Measurements from ENCODE around the gene JAK3.

DNA sequence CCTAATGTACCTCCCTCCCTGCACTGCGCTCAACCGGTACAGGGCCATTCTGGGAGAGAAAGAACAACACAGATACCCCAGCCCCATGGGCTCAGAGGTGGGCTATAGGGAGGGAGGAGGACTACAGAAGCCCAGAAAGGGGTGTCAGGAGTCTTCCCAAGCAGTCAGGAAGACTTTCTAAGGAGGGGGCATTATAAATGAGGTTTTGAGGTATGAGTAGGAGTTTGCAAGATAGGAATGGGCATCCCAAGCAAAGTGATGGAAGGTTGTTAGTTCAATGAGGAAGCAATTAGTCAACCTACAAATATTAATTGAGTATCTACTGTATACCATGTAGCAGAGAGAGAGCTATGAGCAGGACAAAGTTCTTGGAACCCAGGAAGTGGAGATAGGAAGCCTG is 59.1 kb downstream of the JAK3 start:
- TF ChIP-seq CHD2 (IDR thresholded peaks at IDR 0.05; ENCODE audit: low read length, partially characterized antibody) (no peak), POLR2AphosphoS5 (IDR thresholded peaks at IDR 0.05; ENCODE audit: low read depth, low read length) (no peak)
- TF ChIP-seq, protein P1, sequence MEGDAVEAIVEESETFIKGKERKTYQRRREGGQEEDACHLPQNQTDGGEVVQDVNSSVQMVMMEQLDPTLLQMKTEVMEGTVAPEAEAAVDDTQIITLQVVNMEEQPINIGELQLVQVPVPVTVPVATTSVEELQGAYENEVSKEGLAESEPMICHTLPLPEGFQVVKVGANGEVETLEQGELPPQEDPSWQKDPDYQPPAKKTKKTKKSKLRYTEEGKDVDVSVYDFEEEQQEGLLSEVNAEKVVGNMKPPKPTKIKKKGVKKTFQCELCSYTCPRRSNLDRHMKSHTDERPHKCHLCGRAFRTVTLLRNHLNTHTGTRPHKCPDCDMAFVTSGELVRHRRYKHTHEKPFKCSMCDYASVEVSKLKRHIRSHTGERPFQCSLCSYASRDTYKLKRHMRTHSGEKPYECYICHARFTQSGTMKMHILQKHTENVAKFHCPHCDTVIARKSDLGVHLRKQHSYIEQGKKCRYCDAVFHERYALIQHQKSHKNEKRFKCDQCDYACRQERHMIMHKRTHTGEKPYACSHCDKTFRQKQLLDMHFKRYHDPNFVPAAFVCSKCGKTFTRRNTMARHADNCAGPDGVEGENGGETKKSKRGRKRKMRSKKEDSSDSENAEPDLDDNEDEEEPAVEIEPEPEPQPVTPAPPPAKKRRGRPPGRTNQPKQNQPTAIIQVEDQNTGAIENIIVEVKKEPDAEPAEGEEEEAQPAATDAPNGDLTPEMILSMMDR (IDR thresholded peaks at IDR 0.05) = no peak

Data from SK-N-SH (cell line).